T-cell (primary cell): Measurements from ENCODE around the gene DPY30. TPM values are rescaled to one million over a fixed set of nuclear protein-coding genes. Genes with fewer than 3 reads are reported as not detected.
A peak's percentile ranks its signal among the peaks of the same experiment; 100 is the strongest.
"Not testable (repeated sequence)": the region's sequence is repeated elsewhere in the genome, so short reads cannot be mapped to it uniquely, and the experiment has no call there.

ENCODE experiments used
- ATAC-seq, 4 experiments: fragments of 200-7000 bp in 3 of 4; fragments of 150-1000 bp in 1 of 4; cut with Tn5 transposase; replicated peaks in 1 of 4; 1 replicate in 3 of 4; 2 replicates in 1 of 4; pipeline ENCODE4 v1.10.0; 2021; ENCODE audit warnings: moderate library complexity in 3 of 4, mild to moderate bottlenecking in 2 of 4, moderate number of reproducible peaks in 1 of 4
- CTCF ChIA-PET, 2 donors: fragments of 300-600 bp; sonication (Branson Sonifier 250); formaldehyde crosslinking; loops; one replicate each; lab custom pipeline; 2022; ENCODE audit warnings: antibody characterized with exemption in 2 of 2; lab: Charles Lee
- POLR2A ChIA-PET, 2 donors: fragments of 300-600 bp; sonication (Branson Sonifier 250); formaldehyde crosslinking; loops; one replicate each; lab custom pipeline; 2022; ENCODE audit warnings: antibody characterized with exemption in 2 of 2; lab: Charles Lee
- DNase-seq, 35 experiments: peaks; one replicate each; pipeline versions ENCODE4 v3.0.0 to v3.0.0-alpha.2; 2013 to 2023
- H3K27ac ChIP-seq: one replicate; pipeline ENCODE4 v1.5.1; 2013; ENCODE audit warnings: low read length
- H3K27me3 ChIP-seq, 2 experiments: replicated peaks in 1 of 2; 1 replicate in 1 of 2; 2 replicates in 1 of 2; pipeline versions ENCODE4 v1.6.1 to v1.7.0; 2013; ENCODE audit warnings: low read length in 1 of 2, mixed read lengths in 1 of 2; ENCODE audit not compliant: control insufficient read depth in 2 of 2, insufficient read depth in 2 of 2; ENCODE audit errors: extremely low read depth in 1 of 2
- H3K36me3 ChIP-seq, 2 donors: 1 replicate in 1 of 2; 2 replicates in 1 of 2; pipeline versions ENCODE4 v1.6.1 to v1.7.0; 2013; ENCODE audit warnings: low read length in 1 of 2; ENCODE audit not compliant: control insufficient read depth in 2 of 2, insufficient read depth in 1 of 2; ENCODE audit errors: extremely low read depth in 1 of 2
- H3K4me1 ChIP-seq, 2 experiments: 1 replicate in 1 of 2; 2 replicates in 1 of 2; pipeline versions ENCODE4 v1.6.1 to v1.7.0; 2013; ENCODE audit warnings: low read length in 2 of 2, mixed read lengths in 1 of 2; ENCODE audit not compliant: insufficient read depth in 2 of 2, control insufficient read depth in 1 of 2; ENCODE audit errors: extremely low read depth in 1 of 2
- H3K4me3 ChIP-seq, 2 donors: 1 replicate in 1 of 2; 2 replicates in 1 of 2; pipeline versions ENCODE4 v1.5.1 to v1.7.0; 2013; ENCODE audit warnings: mild to moderate bottlenecking in 2 of 2, low read length in 1 of 2, moderate library complexity in 1 of 2; ENCODE audit not compliant: control insufficient read depth in 1 of 2; ENCODE audit errors: extremely low read depth in 1 of 2
- H3K9me3 ChIP-seq: 2 replicates; pipeline ENCODE4 v1.7.0; 2013
- H3K27ac Mint-ChIP-seq, 2 donors: one replicate each; pipeline ENCODE4 v1.8.0; 2020 to 2021; ENCODE audit warnings: mild to moderate bottlenecking in 2 of 2, mixed read lengths in 2 of 2
- H3K27me3 Mint-ChIP-seq, 2 donors: one replicate each; pipeline ENCODE4 v1.8.0; 2021 to 2022; ENCODE audit warnings: mixed read lengths in 2 of 2
- H3K36me3 Mint-ChIP-seq: one replicate; pipeline ENCODE4 v1.8.0; 2021; ENCODE audit warnings: mixed read lengths
- H3K4me1 Mint-ChIP-seq, 3 donors: one replicate each; pipeline ENCODE4 v1.8.0; 2020 to 2022; ENCODE audit warnings: mixed read lengths in 3 of 3, mild to moderate bottlenecking in 1 of 3
- H3K4me3 Mint-ChIP-seq, 3 donors: one replicate each; pipeline ENCODE4 v1.8.0; 2020 to 2022; ENCODE audit warnings: mild to moderate bottlenecking in 3 of 3, mixed read lengths in 3 of 3, moderate library complexity in 3 of 3
- H3K9me3 Mint-ChIP-seq, 3 donors: one replicate each; pipeline ENCODE4 v1.8.0; 2020 to 2022; ENCODE audit warnings: mixed read lengths in 3 of 3
- WGBS: methylation state at CpG from one replicate; pipeline ENCODE4 v1.1.5; 2013; ENCODE audit warnings: missing lambda C conversion rate; ENCODE audit not compliant: insufficient coverage; 5-methylcytosine and 5-hydroxymethylcytosine counted together
- total RNA-seq, 35 experiments: library from RNA in 6 of 35; stranded (reverse) in 6 of 35; fragments of 120-200 nt in 1 of 35; gene quantifications; one replicate each; pipeline versions ENCODE4 v1.2.1 to v1.2.4 and lab custom pipeline; 2013 to 2026

The DPY30 gene
- total RNA-seq, 5 donors from 2014 or later (not counting 1 experiment from before 2014, with no cell fraction given): 30.3 to 54.1 (median 45.6) TPM

- Mint-ChIP-seq H3K27ac (peak within 1 kb of the TSS; percentile 94 to 98), H3K27me3 (no peaks in the 10 kb centered on the region), H3K36me3 (peaks cover 4% of the 10 kb centered on the region), H3K4me3 (peak within 1 kb of the TSS; percentile 97 to 99 (median 98)), H3K4me1 (peaks cover 40 to 42% (median 42%) of the 10 kb centered on the region in 3 donors), H3K9me3 (no peaks in the 10 kb centered on the region)
- H3K36me3 ChIP-seq: no peaks in the 10 kb centered on the region
- POLR2A ChIA-PET: interaction anchor here (0.7 to 3.4 kb wide), 6 partner anchors 22 to 219 kb away, joined by 3 to 20 read pairs (median 4); partner anchors contain the start of genes DPY30 (in 2 of the 2) and SLC30A6 (in 1 of the 2)
- peaks cover 16 to 20% of the 10 kb centered on the region in 2 experiments for H3K4me1 ChIP-seq
- H3K27me3 ChIP-seq: no peaks in the 10 kb centered on the region
- peak; percentile 91 to 97 (median 94) for DNase-seq
- H3K9me3 ChIP-seq: no peaks in the 10 kb centered on the region
- WGBS: under 1% methylated on average over 75 of the region's 79 CpGs
- H3K27ac ChIP-seq: peak within 1 kb of the TSS; percentile 70
- peak within 1 kb of the TSS; percentile 83 to 85 for H3K4me3 ChIP-seq
- CTCF ChIA-PET: interaction anchor here (0.7 to 3.4 kb wide), 5 partner anchors 23 to 102 kb away, joined by 3 to 27 read pairs (median 3); partner anchors contain the start of genes DPY30 (in 1 of the 2) and SLC30A6 (in 1 of the 2)
- peak; percentile 88 to 92 (median 91) for ATAC-seq
Observed at GRCh38 chr2:32063310-32064020, 23.9 kb upstream of the DPY30 start, which contains the start of gene SPAST. SPAST (plus strand) TSS chr2:32063556; CDS start chr2:32063832, 276 bp downstream.

- no peak for ATAC-seq
- POLR2A ChIA-PET: interaction anchor here (0.5 to 3.4 kb wide), 5 partner anchors 20 to 854 kb away, joined by 3 to 20 read pairs (median 5); partner anchors contain the start of gene DPY30 (in 2 of the 2)
- H3K36me3 Mint-ChIP-seq: peaks cover 4% of the 10 kb centered on the region
- H3K9me3 Mint-ChIP-seq: no peaks in the 10 kb centered on the region
- H3K27me3 Mint-ChIP-seq: no peaks in the 10 kb centered on the region
- H3K27me3 ChIP-seq: no peaks in the 10 kb centered on the region
- H3K27ac Mint-ChIP-seq: peak overlapping the region in 1 of 2 donors; percentile 98
- peaks cover 37 to 41% (median 38%) of the 10 kb centered on the region in 3 donors for H3K4me1 Mint-ChIP-seq
- CTCF ChIA-PET: interaction anchor here (0.6 to 3.4 kb wide), 4 partner anchors 19 to 100 kb away, joined by 3 to 27 read pairs (median 4); partner anchors contain the start of gene DPY30 (in 2 of the 2)
- no peak overlapping the region for H3K27ac ChIP-seq
- peak overlapping the region; percentile 97 to 99 (median 98) for H3K4me3 Mint-ChIP-seq
- peaks cover 16 to 18% of the 10 kb centered on the region in 2 experiments for H3K4me1 ChIP-seq
- DNase-seq: peak in 1 of 35 experiments; percentile 35
- 48% methylated on average over 11 of the region's 13 CpGs for whole genome bisulfite sequencing
- H3K9me3 ChIP-seq: no peaks in the 10 kb centered on the region
- H3K36me3 ChIP-seq: no peaks in the 10 kb centered on the region
- H3K4me3 ChIP-seq: peak overlapping the region; percentile 83 to 85
Observed at GRCh38 chr2:32061973-32062861, 22.6 kb upstream of the DPY30 start.

- Histone ChIP-seq H3K27ac (no peak overlapping the region), H3K4me1 (peaks cover 12 to 16% of the 10 kb centered on the region in 2 experiments), H3K36me3 (no peaks in the 10 kb centered on the region), H3K27me3 (no peaks in the 10 kb centered on the region), H3K9me3 (no peaks in the 10 kb centered on the region), H3K4me3 (no peak overlapping the region)
- H3K4me1 Mint-ChIP-seq: peaks cover 34 to 36% (median 34%) of the 10 kb centered on the region in 3 donors
- H3K27ac Mint-ChIP-seq: no peak overlapping the region
- H3K4me3 Mint-ChIP-seq: peak overlapping the region; percentile 50 to 99 (median 97)
- DNase-seq: no peak
- ATAC-seq: no peak
- H3K36me3 Mint-ChIP-seq: peaks cover 4% of the 10 kb centered on the region
- POLR2A ChIA-PET: no interaction called here
- CTCF ChIA-PET: no interaction called here
- 98% methylated on average over 7 of the region's 8 CpGs for WGBS
- no peaks in the 10 kb centered on the region for H3K27me3 Mint-ChIP-seq
- no peaks in the 10 kb centered on the region for H3K9me3 Mint-ChIP-seq
Observed at GRCh38 chr2:32061430-32061829, 21.8 kb upstream of the DPY30 start.

- H3K27ac ChIP-seq: no peak overlapping the region
- POLR2A ChIA-PET: no interaction called here
Observed at GRCh38 chr2:32060266-32060665, 20.7 kb upstream of the DPY30 start.

GRCh38 chr2:32058130-32058529 lies 18.5 kb upstream of the DPY30 start:
- Mint-ChIP-seq H3K4me3 (no peak overlapping the region), H3K4me1 (peaks cover 13% of the 10 kb centered on the region in 3 donors), H3K9me3 (no peaks in the 10 kb centered on the region), H3K27me3 (no peaks in the 10 kb centered on the region), H3K36me3 (no peaks in the 10 kb centered on the region), H3K27ac (no peak overlapping the region)
- 60% methylated on average over 1 of the region's 2 CpGs for WGBS
- ChIA-PET POLR2A (no interaction called here), CTCF (no interaction called here)
- Histone ChIP-seq H3K4me1 (peaks cover 5 to 6% of the 10 kb centered on the region in 2 experiments), H3K36me3 (no peaks in the 10 kb centered on the region), H3K27me3 (no peaks in the 10 kb centered on the region), H3K27ac (no peak overlapping the region), H3K9me3 (no peaks in the 10 kb centered on the region), H3K4me3 (no peak overlapping the region)
- DNase-seq: no peak
- no peak for ATAC-seq

More at GRCh38 chr2:32060266-32060665, 20.7 kb upstream of the DPY30 start:
- no peak for ATAC-seq
- CTCF ChIA-PET: no interaction called here
- Mint-ChIP-seq H3K9me3 (no peaks in the 10 kb centered on the region), H3K27me3 (no peaks in the 10 kb centered on the region), H3K36me3 (no peaks in the 10 kb centered on the region), H3K4me3 (no peak overlapping the region), H3K27ac (no peak overlapping the region), H3K4me1 (peaks cover 23 to 25% (median 24%) of the 10 kb centered on the region in 3 donors)
- no peak for DNase-seq
- Histone ChIP-seq H3K4me3 (no peak overlapping the region), H3K36me3 (no peaks in the 10 kb centered on the region), H3K27me3 (no peaks in the 10 kb centered on the region), H3K9me3 (no peaks in the 10 kb centered on the region), H3K4me1 (peaks cover 11 to 12% of the 10 kb centered on the region in 2 experiments)
- WGBS: no CpG with 5 or more reads among the region's 2 CpGs

GRCh38 chr2:32054583-32054982 lies 15.0 kb upstream of the DPY30 start:
- ChIA-PET CTCF (interaction anchor here in 1 of 2 donors (1.3 kb wide), 1 partner anchor 75 kb away, joined by 3 read pairs; no protein-coding TSS in a partner anchor), POLR2A (interaction anchor here in 1 of 2 donors (0.6 kb wide), 1 partner anchor 1908 kb away, joined by 3 read pairs; no protein-coding TSS in a partner anchor)
- not testable (repeated sequence) for H3K4me3 Mint-ChIP-seq, DNase-seq, H3K27ac ChIP-seq, H3K27ac Mint-ChIP-seq, H3K27me3 ChIP-seq, H3K4me3 ChIP-seq, H3K4me1 Mint-ChIP-seq, H3K4me1 ChIP-seq, H3K27me3 Mint-ChIP-seq, H3K36me3 ChIP-seq, ATAC-seq, H3K9me3 Mint-ChIP-seq, H3K9me3 ChIP-seq, H3K36me3 Mint-ChIP-seq
- no CpG with 5 or more reads among the region's 3 CpGs for WGBS
